Gastrocnemius medialis (tissue), 4 donors: ENCODE results near the gene SSC5D. TPM values are rescaled to one million over a fixed set of nuclear protein-coding genes. Genes with fewer than 3 reads are reported as not detected.

ENCODE experiments used
- ATAC-seq, 2 donors: fragments of 150-250 bp; one replicate each; pipeline ENCODE4 v1.9.1; 2016
- DNase-seq, 2 donors: peaks; one replicate each; pipeline ENCODE4 v3.0.0-alpha.2; 2019
- H3K27ac ChIP-seq, 4 donors: fragments of 200-600 bp; sonication (generic); 1 replicate in 1 of 4; 2 replicates in 3 of 4; pipeline ENCODE4 v1.5.1; 2016 to 2018; ENCODE audit warnings: mild to moderate bottlenecking in 2 of 4, moderate library complexity in 1 of 4
- H3K27me3 ChIP-seq, 3 donors: fragments of 200-600 bp; sonication (generic) in 2 of 3; 1 replicate in 1 of 3; 2 replicates in 2 of 3; pipeline versions ENCODE4 v1.5.1 to v1.6.0; 2016 to 2019; ENCODE audit warnings: mild to moderate bottlenecking in 1 of 3, moderate library complexity in 1 of 3
- H3K36me3 ChIP-seq, 2 donors: fragments of 200-600 bp; sonication (generic) in 1 of 2; one replicate each; pipeline ENCODE4 v1.5.1; 2017 to 2018
- H3K4me1 ChIP-seq, 2 donors: fragments of 200-600 bp; sonication (generic) in 1 of 2; one replicate each; pipeline ENCODE4 v1.5.1; 2016 to 2017; ENCODE audit warnings: mild to moderate bottlenecking in 2 of 2
- H3K4me3 ChIP-seq, 4 donors: fragments of 200-600 bp; sonication (generic) in 3 of 4; 1 replicate in 1 of 4; 2 replicates in 3 of 4; pipeline ENCODE4 v1.5.1; 2016 to 2019; ENCODE audit warnings: mild to moderate bottlenecking in 2 of 4
- H3K9me3 ChIP-seq, 3 donors: fragments of 200-600 bp; sonication (generic) in 2 of 3; 1 replicate in 1 of 3; 2 replicates in 2 of 3; pipeline ENCODE4 v1.5.1; 2016 to 2019
- POLR2A ChIP-seq, 2 donors: fragments of 450-650 bp; IDR thresholded peaks; one replicate each; pipeline ENCODE4 v1.6.1; 2017; ENCODE audit warnings: antibody characterized with exemption in 2 of 2, mild to moderate bottlenecking in 2 of 2, moderate library complexity in 2 of 2
- in situ Hi-C, 4 donors: fragments of 200-750 bp; cut with MboI; loops; one replicate each; pipeline versions ENCODE4 v1.15.0 to v1.8.0; 2017; ENCODE audit warnings: low sequenced_read_pairs in 4 of 4
- intact Hi-C: fragments of 100-400 bp; cut with DNase I; formaldehyde crosslinking; loops from one replicate; pipeline ENCODE4 v1.15.1; 2023; ENCODE audit warnings: low total_unique reads
- total RNA-seq, 4 donors: library from RNA; depleted of rRNA; stranded (reverse); fragments of >200 nt; gene quantifications; one replicate each; pipeline versions ENCODE4 v1.1.0 to v1.2.3, GENCODE V29; 2016
- TF ChIP-seq, protein P1 (sequence below), 5 experiments: fragments of 450-650 bp in 3 of 5; fragments of 200-600 bp in 2 of 5; sonication (generic) in 2 of 5; IDR thresholded peaks in 4 of 5; conservative IDR thresholded peaks in 1 of 5; 1 replicate in 4 of 5; 2 replicates in 1 of 5; pipeline ENCODE4 v1.5.1; 2016 to 2019; ENCODE audit warnings: antibody characterized with exemption in 5 of 5, mild to moderate bottlenecking in 3 of 5, moderate library complexity in 3 of 5

The SSC5D gene
- total RNA-seq, 4 donors from 2014 or later: 0.53 to 2.2 (median 1.1) TPM

DNA sequence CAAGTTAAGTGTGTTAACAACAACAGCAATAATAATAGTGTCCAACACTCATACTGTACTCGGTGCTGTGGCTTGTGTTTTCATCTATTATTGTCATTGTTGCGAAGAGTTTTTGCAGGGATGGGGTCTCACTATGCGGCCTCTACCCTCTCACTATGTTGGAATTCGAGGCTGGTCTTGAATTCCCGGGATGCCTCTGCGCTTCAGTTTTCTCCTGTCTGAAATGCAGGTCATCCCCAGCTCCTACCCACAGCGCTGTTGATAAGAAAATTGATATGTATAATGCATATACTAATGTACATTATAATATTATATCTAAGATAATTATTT is 62.0 kb downstream of the SSC5D start:
- TF ChIP-seq, protein P1, sequence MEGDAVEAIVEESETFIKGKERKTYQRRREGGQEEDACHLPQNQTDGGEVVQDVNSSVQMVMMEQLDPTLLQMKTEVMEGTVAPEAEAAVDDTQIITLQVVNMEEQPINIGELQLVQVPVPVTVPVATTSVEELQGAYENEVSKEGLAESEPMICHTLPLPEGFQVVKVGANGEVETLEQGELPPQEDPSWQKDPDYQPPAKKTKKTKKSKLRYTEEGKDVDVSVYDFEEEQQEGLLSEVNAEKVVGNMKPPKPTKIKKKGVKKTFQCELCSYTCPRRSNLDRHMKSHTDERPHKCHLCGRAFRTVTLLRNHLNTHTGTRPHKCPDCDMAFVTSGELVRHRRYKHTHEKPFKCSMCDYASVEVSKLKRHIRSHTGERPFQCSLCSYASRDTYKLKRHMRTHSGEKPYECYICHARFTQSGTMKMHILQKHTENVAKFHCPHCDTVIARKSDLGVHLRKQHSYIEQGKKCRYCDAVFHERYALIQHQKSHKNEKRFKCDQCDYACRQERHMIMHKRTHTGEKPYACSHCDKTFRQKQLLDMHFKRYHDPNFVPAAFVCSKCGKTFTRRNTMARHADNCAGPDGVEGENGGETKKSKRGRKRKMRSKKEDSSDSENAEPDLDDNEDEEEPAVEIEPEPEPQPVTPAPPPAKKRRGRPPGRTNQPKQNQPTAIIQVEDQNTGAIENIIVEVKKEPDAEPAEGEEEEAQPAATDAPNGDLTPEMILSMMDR (IDR thresholded peaks at IDR 0.05 in 4 of 5, conservative IDR thresholded peaks at IDR 0.05 in 1 of 5): no peak
- no peak for TF ChIP-seq POLR2A (IDR thresholded peaks at IDR 0.05)
- intact Hi-C loops: no loop called here
- no peaks in the 10 kb centered on the region for H3K27me3 ChIP-seq
- DNase-seq (no peak), ATAC-seq (no peak)
- in situ Hi-C loops: no loop called here
- H3K27ac ChIP-seq: peak overlapping the region; percentile 90 to 98 (median 94)
- H3K36me3 ChIP-seq: no peaks in the 10 kb centered on the region
- H3K9me3 ChIP-seq: no peaks in the 10 kb centered on the region
- H3K4me1 ChIP-seq: peaks cover 70 to 74% of the 10 kb centered on the region in 2 donors
- H3K4me3 ChIP-seq: peak overlapping the region; percentile 31 to 52 (median 42)

DNA sequence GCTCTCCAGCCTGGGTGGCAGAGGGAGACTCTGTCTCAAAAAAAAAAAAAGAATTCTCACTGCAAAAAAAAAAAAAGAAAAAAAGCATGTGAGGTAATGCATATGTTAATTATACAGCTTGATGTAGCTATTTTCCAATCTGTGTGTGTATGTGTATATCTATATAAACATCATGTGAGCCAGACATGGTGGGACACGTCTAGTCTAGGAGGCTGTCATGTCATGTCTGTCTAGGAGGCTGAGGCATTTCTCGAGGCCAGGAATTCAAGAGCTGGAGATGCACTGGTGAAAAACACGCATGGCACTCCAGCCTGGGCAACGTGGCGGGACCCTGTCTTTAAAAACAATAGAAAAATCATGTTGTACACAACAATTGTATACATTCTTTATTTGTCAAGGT is 64.0 kb downstream of the SSC5D start:
- H3K27ac ChIP-seq: peak overlapping the region in 2 of 4 donors; percentile 66 to 88
- ATAC-seq (no peak), DNase-seq (no peak)
- H3K27me3 ChIP-seq: no peaks in the 10 kb centered on the region
- peaks cover 57 to 59% of the 10 kb centered on the region in 2 donors for H3K4me1 ChIP-seq
- TF ChIP-seq POLR2A (IDR thresholded peaks at IDR 0.05): no peak
- TF ChIP-seq, protein P1 (IDR thresholded peaks at IDR 0.05 in 4 of 5, conservative IDR thresholded peaks at IDR 0.05 in 1 of 5): no peak
- intact Hi-C loops (no loop called here), in situ Hi-C loops (no loop called here)
- no peaks in the 10 kb centered on the region for H3K36me3 ChIP-seq
- no peak overlapping the region for H3K4me3 ChIP-seq
- H3K9me3 ChIP-seq: no peaks in the 10 kb centered on the region

DNA sequence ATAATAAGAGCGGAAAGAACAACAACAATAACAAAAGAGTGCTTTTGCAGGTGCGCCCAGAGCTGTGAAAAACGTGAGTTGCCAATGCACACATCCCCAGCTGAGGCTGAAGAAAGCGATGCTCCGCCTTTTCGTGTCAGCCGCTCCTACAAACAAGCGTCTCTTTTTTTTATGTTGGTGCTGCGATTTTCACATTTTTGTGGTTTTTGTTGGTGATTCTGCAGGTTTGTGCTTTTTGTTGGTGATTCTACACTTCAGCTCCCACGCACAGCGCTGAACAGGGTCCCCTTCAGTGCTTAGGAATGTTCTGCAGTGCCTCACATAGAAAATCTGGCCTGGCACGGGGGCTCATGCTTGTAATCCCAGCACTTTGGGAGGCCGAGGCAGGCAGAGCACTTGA is 64.4 kb downstream of the SSC5D start:
- Histone ChIP-seq H3K9me3 (no peaks in the 10 kb centered on the region), H3K4me1 (peaks cover 57 to 58% of the 10 kb centered on the region in 2 donors), H3K4me3 (no peak overlapping the region), H3K27me3 (no peaks in the 10 kb centered on the region), H3K27ac (peak overlapping the region in 3 of 4 donors; percentile 66 to 88 (median 68)), H3K36me3 (no peaks in the 10 kb centered on the region)
- TF ChIP-seq, protein P1 (IDR thresholded peaks at IDR 0.05 in 4 of 5, conservative IDR thresholded peaks at IDR 0.05 in 1 of 5): no peak
- TF ChIP-seq POLR2A (IDR thresholded peaks at IDR 0.05): no peak
- ATAC-seq (no peak), DNase-seq (no peak)
- intact Hi-C loops (no loop called here), in situ Hi-C loops (no loop called here)

DNA sequence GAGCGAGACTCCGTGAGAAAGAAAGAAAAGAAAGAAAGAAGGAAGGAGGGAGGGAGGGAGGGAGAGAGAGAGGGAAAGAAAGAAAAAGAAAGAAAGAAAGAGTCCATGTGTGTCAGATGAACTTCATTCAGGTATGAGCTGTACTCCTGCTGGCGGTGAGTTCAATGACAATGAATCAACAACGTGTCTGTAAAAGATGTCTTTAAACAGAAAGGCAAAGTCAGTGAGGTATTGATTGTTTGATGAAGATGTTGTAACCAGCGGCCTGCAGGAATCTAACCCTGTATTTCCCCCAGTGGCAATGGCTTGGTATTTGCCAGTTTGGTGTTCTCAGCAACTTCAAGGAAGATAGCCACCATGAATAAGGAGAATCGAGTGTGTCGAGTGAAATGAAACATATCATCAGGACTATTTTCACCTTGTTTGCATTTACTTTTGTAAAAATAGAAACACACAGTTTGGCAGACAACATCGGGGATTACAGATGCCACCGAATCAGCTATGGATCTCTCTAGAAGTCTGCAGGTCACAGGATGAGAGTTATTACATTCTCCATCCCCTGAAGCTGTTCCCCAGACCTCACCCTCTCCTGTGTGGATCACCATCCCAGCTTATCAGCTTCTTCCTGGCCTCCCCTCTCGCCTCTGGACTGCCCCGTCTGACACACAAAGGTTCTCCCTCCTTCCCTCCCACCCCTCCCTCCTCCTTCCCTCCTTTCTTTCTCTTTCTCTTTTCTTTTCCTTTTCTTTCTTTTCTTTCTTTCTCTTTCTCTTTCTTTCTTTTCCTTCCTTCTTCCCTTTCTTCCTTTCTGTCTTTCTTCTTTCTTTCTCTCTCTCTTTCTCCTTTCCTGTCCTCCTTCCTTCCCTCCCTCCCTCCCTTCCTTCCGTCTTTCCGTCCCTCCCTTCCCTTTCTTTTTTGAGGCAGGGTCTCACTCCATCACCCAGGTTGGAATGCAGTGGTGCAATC is 65.3 kb downstream of the SSC5D start:
- Histone ChIP-seq H3K4me1 (peaks cover 52 to 57% of the 10 kb centered on the region in 2 donors), H3K27ac (peak overlapping the region in 3 of 4 donors; percentile 66 to 88 (median 68)), H3K27me3 (no peaks in the 10 kb centered on the region), H3K4me3 (no peak overlapping the region), H3K36me3 (no peaks in the 10 kb centered on the region), H3K9me3 (no peaks in the 10 kb centered on the region)
- DNase-seq (no peak), ATAC-seq (no peak)
- TF ChIP-seq POLR2A (IDR thresholded peaks at IDR 0.05): no peak
- TF ChIP-seq, protein P1 (IDR thresholded peaks at IDR 0.05 in 4 of 5, conservative IDR thresholded peaks at IDR 0.05 in 1 of 5): no peak
- intact Hi-C loops (no loop called here), in situ Hi-C loops (no loop called here)
